Stimulated activated effector memory CD8-positive, alpha-beta T cell treated with anti-CD3 and anti-CD28 coated beads, Interleukin-12 subunit alpha, Interleukin-12 subunit beta, amount 100 ng/mL, for 72 hours (primary cell): Measurements from ENCODE around the gene CERS4.
A peak's percentile ranks its signal among the peaks of the same experiment; 100 is the strongest.

Experiments used
- ATAC-seq: fragments of 150-1000 bp; cut with Tn5 transposase; 2 replicates; pipeline ENCODE4 v1.10.0; 2021
- DNase-seq, 2 donors: peaks; one replicate each; pipeline ENCODE4 v3.0.0; 2021 to 2022; ENCODE audit warnings: low spot score in 2 of 2
- H3K27ac Mint-ChIP-seq: one replicate; pipeline ENCODE4 v1.8.0; 2022; ENCODE audit warnings: mild to moderate bottlenecking, mixed read lengths
- H3K36me3 Mint-ChIP-seq: one replicate; pipeline ENCODE4 v1.8.0; 2022; ENCODE audit warnings: mild to moderate bottlenecking, mixed read lengths
- H3K4me1 Mint-ChIP-seq: one replicate; pipeline ENCODE4 v1.8.0; 2022; ENCODE audit warnings: mixed read lengths
- H3K4me3 Mint-ChIP-seq: one replicate; pipeline ENCODE4 v1.8.0; 2022; ENCODE audit warnings: mild to moderate bottlenecking, mixed read lengths
- H3K9me3 Mint-ChIP-seq: one replicate; pipeline ENCODE4 v1.8.0; 2022; ENCODE audit warnings: mixed read lengths

Gene CERS4

GRCh38 chr19:8310342-8311055, 101.3 kb downstream of the CERS4 start:
- peaks cover 37% of the 10 kb centered on the region for H3K4me1 Mint-ChIP-seq
- no peaks in the 10 kb centered on the region for H3K9me3 Mint-ChIP-seq
- no peak for DNase-seq

DNA sequence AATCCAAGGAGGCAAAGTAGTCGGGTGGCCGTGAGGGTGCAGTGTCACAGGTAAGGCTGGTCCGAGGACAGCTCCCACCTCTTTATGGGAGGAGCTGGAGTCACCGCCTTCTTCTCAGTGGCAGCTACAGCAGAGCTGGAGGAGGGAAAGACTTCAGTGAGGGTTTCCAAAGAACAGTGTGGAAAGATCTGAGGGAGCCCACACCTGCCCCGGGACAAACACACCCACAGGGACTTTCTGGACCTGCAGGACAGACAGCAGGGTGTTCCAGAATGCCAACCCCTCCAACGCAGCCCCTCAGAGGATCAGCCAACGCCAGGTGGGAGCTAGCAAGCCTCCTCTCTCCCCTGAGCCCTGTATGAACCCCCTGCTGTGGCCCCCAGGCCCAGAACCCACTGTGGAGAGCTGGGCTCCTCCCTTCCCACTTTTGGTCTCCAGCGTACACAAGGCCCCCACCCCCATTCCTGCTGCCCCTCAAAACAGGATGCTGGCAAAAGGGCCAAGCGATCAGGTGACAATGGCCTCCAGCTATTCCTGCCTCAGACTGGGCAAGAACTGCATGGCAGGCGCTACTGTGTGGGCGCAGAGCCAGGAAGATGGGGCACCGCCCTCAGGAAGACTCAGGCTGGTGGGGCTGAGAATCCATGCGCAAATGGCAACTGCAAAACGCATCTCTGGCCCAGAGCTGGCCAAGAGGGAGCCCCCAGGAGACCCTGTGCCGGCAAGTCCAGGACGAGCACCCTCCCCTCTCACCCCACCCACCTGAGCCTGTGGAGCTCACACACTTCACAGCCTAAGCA, 102.5 kb downstream of the CERS4 start:
- ATAC-seq (no peak), DNase-seq (no peak)
- H3K27ac Mint-ChIP-seq = no peak overlapping the region
- peaks cover 27% of the 10 kb centered on the region for H3K4me1 Mint-ChIP-seq
- H3K9me3 Mint-ChIP-seq = no peaks in the 10 kb centered on the region
- no peak overlapping the region for H3K4me3 Mint-ChIP-seq
- H3K36me3 Mint-ChIP-seq = peaks cover 69% of the 10 kb centered on the region

More at GRCh38 chr19:8310342-8311055, 101.3 kb downstream of the CERS4 start:
- Mint-ChIP-seq H3K27ac (peak overlapping the region; percentile 32), H3K36me3 (peaks cover 65% of the 10 kb centered on the region), H3K4me3 (no peak overlapping the region)
- no peak for ATAC-seq
